Measurements from ENCODE around the gene YPEL2.

YPEL2 gene

DNA sequence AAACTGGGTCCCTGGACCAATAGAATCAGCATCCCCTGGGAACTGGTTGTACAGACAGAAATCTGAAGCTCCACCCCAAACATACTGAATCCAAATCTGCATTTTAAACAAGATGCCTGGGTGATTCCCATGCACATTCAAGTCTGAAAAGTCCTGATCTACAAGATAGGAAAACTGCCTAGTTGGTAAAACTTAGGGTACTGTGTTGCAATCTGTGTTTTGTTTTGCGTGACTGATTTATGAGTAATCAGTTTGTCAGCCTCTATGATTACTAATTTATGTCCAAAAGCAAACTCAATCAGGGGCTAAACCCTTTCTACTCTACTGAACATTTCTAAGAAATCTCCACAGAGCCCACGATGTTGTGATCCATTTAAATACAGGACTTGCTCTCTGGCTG is 103.8 kb downstream of the YPEL2 start:
- no peak for DNase-seq

DNA sequence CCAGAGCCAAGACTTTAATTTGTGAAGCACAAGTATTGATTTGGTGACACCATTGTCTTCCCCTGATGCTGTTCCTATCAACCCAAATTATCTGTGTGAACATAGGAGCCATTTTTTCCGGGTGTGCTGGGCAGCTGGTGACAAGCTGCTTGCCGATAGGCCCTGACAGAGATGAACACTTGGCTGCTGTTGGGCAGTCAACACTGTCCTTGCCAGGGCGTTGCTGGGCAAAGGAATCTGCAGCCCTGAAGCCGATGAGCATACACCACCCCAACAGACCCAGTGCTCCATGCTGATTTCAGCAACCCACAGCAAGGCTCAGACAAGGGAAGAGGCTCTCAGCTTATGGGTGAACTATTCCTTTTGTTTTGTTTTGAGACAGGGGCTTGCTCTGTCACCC is 105.4 kb downstream of the YPEL2 start:
- no peak for DNase-seq

DNA sequence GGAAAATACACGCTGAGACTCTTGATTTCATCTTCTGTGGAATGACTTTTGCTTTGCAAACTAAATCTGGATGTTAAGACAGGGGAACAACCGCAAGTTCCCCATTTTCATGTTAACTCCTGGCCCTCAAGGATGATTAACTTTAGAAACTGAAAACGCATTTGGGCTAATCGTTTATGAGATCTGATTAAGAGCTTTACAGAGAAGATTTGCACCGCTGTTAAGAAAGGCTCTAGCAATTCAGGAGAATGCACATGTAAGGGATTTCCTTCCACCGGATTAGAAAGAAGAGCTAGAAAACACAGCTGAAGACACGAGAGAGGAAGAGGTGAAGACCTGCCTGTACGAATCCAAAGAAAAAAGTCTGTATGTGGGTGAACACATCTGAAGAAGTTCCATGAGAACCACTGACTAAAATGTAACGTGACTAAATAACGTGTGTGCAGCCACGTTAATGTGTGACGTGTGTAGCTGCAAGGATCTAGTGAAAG is 106.4 kb downstream of the YPEL2 start:
- DNase-seq: no peak

- no peak for DNase-seq
Observed at GRCh38 chr17:59439262-59439661, 107.8 kb downstream of the YPEL2 start.

GRCh38 chr17:59439741-59440211 is 108.3 kb downstream of the YPEL2 start:
- DNase-seq: no peak

GRCh38 chr17:59440757-59441463 is 109.5 kb downstream of the YPEL2 start:
- no peak for DNase-seq

DNA sequence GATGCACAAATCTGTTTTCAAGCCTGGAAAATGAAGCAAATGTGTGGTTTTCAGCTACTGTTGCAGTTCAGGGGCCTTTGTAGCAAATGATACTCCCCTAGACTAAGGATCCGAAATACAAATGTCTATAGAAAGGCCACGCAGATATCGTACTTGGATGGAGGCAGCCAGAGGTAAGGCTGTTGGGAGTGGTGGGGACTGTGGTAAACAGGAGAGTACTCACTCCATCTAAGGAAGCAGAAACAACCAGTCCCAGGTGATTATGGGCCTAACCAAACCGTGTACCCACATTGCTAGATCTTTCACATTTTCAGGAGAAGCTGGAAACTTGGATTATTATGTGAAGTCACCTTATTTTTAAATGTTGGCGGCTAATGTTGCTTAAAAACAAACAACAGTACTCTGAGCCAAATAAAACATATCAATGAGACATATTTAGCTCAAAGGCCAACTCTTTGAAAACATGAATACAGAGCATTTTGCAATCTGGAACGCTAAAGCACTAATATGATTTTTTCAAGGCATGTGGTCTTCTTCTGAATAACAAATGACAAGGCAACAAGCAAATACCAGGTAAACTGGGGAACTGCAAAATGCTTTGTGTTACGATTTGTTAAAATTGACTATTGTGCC is 110.1 kb downstream of the YPEL2 start:
- DNase-seq: no peak

DNA sequence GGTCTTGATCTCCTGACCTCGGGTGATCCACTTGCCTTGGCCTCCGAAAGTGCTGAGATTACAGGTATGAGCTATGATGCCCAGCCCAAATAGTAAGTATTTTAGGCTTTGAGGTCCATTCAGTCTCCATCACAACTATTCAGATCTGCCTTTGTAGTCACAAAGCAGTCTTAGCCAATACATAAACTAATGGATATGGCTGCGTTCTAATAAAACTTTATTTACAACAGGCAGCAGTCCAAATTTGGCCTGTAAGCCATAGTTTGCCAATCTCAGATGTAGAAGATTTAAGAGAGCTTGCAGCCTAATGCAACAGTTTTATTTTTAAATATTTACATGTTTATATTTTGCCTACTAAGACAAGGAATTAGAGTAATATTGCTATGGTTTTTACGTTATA is 111.7 kb downstream of the YPEL2 start:
- DNase-seq: no peak

All from activated gamma-delta T cell (primary cell).